HepG2 (cell line): ENCODE data around the gene ATAD3C. TPM values are rescaled to one million over a fixed set of nuclear protein-coding genes. Genes with fewer than 3 reads are reported as not detected.

Source experiments
- ATAC-seq: fragments of 200-7000 bp; cut with Tn5 transposase; 3 replicates; pipeline ENCODE4 v1.9.1; 2020; ENCODE audit warnings: mild to moderate bottlenecking, moderate library complexity
- BruUV-seq: library from RNA; stranded (reverse); fragments of 400-500 nt; replicated peaks from 2 replicates; lab custom pipeline; 2021; lab: Mats Ljungman, UMichigan
- CTCF ChIA-PET: fragments of 300-600 bp; formaldehyde crosslinking; extraction: SDS; loops from one replicate; lab custom pipeline; 2021; ENCODE audit warnings: low total read pairs, inconsistent platforms, low intra/inter-chr PET ratio; lab: Yijun Ruan, JAX
- POLR2A ChIA-PET: fragments of 350-600 bp; sonication (Branson Sonifier 250); formaldehyde crosslinking; loops from one replicate; lab custom pipeline; 2020; ENCODE audit warnings: antibody characterized with exemption, inconsistent platforms; lab: Yijun Ruan, JAX
- DNase-seq: peaks from one replicate; pipeline ENCODE4 v3.0.0-alpha.2; 2015; ENCODE audit warnings: low spot score
- FAIRE-seq: peaks from 3 replicates; lab custom pipeline; 2011; peaks lifted over from hg19 to GRCh38; lab: Jason Lieb, UNC
- H2AFZ ChIP-seq: one replicate; pipeline ENCODE4 v1.6.1; 2011; ENCODE audit warnings: low read length, inconsistent platforms
- H3K27ac ChIP-seq: fragments of 300-600 bp; 3 replicates; pipeline ENCODE4 v1.8.0; 2011; ENCODE audit warnings: mixed run types, mild to moderate bottlenecking, mixed read lengths, low read length, inconsistent platforms; ENCODE audit not compliant: insufficient read depth; ENCODE audit errors: extremely low read length
- H3K27me3 ChIP-seq, 2 experiments: fragments of 200-600 bp in 1 of 2; 2 replicates in 1 of 2; 3 replicates in 1 of 2; pipeline versions ENCODE4 v1.6.0 to v1.8.0; 2011; ENCODE audit warnings: low read length in 2 of 2, mild to moderate bottlenecking in 2 of 2, moderate library complexity in 2 of 2, inconsistent platforms in 1 of 2; ENCODE audit not compliant: insufficient read depth in 2 of 2, control insufficient read depth in 1 of 2
- H3K36me3 ChIP-seq, 2 experiments: fragments of 200-600 bp in 1 of 2; replicated peaks in 1 of 2; 2 replicates in 1 of 2; 3 replicates in 1 of 2; pipeline versions ENCODE4 v1.5.1 to v1.8.0; 2011; ENCODE audit warnings: low read length in 2 of 2, inconsistent platforms in 1 of 2; ENCODE audit not compliant: insufficient read depth in 2 of 2, control insufficient read depth in 1 of 2
- H3K4me1 ChIP-seq: 2 replicates; pipeline ENCODE4 v1.5.1; 2012; ENCODE audit warnings: low read length, inconsistent platforms; ENCODE audit not compliant: insufficient read depth
- H3K4me2 ChIP-seq: 2 replicates; pipeline ENCODE4 v1.6.0; 2011; ENCODE audit warnings: low read depth, low read length, inconsistent platforms
- H3K4me3 ChIP-seq, 3 experiments: fragments of 200-600 bp in 1 of 3; sonication (generic), shearing (Covaris generic) in 1 of 3; replicated peaks in 1 of 3; 2 replicates each; pipeline ENCODE4 v1.5.1; 2011 to 2016; ENCODE audit warnings: low read length in 3 of 3, inconsistent platforms in 2 of 3, low read depth in 2 of 3, mild to moderate bottlenecking in 2 of 3, control low read depth in 1 of 3, mixed read lengths in 1 of 3; ENCODE audit not compliant: insufficient read depth in 1 of 3
- H3K79me2 ChIP-seq: one replicate; pipeline ENCODE4 v1.6.1; 2011; ENCODE audit warnings: low read length, inconsistent platforms; ENCODE audit not compliant: insufficient read depth
- H3K9ac ChIP-seq: 2 replicates; pipeline ENCODE4 v1.6.0; 2011; ENCODE audit warnings: mild to moderate bottlenecking, low read depth, low read length, inconsistent platforms; ENCODE audit not compliant: insufficient read depth
- H3K9me3 ChIP-seq: 2 replicates; pipeline ENCODE4 v1.5.1; 2012; ENCODE audit warnings: mild to moderate bottlenecking, low read length
- H4K20me1 ChIP-seq: 2 replicates; pipeline ENCODE4 v1.6.0; 2011; ENCODE audit warnings: inconsistent platforms, mild to moderate bottlenecking, low read length, moderate library complexity; ENCODE audit not compliant: insufficient read depth
- ADNP ChIP-seq: sonication (generic); formaldehyde crosslinking; IDR thresholded peaks from 2 replicates; pipeline ENCODE4 v1.4.0; 2020; ENCODE audit warnings: missing genetic modification reagents
- ARNT2 ChIP-seq: sonication (generic); formaldehyde crosslinking; IDR thresholded peaks from 2 replicates; pipeline ENCODE4 v1.8.0; 2022; ENCODE audit warnings: mild to moderate bottlenecking, low read depth, missing genetic modification reagents, moderate library complexity
- ELF4 ChIP-seq: sonication (generic); formaldehyde crosslinking; IDR thresholded peaks from 2 replicates; pipeline ENCODE4 v1.5.0; 2020; ENCODE audit warnings: missing genetic modification reagents, mild to moderate bottlenecking, moderate library complexity, borderline replicate concordance
- PCBP2 ChIP-seq: fragments of 200-400 bp; formaldehyde crosslinking; optimal IDR thresholded peaks from 2 replicates; pipeline ENCODE3; 2018; ENCODE audit warnings: low read length, low read depth; ENCODE audit not compliant: poor library complexity, severe bottlenecking
- RFXANK ChIP-seq: IDR thresholded peaks from 2 replicates; pipeline ENCODE4 v1.6.1; 2016
- ZBTB1 ChIP-seq: sonication (generic); formaldehyde crosslinking; IDR thresholded peaks from 2 replicates; pipeline ENCODE4 v1.4.0; 2020; ENCODE audit warnings: missing genetic modification reagents, borderline replicate concordance
- ZMAT5 ChIP-seq: sonication (generic); formaldehyde crosslinking; IDR thresholded peaks from 2 replicates; pipeline ENCODE4 v1.5.0; 2020; ENCODE audit warnings: mild to moderate bottlenecking, low read depth, missing genetic modification reagents, borderline replicate concordance
- ZNF546 ChIP-seq: sonication (generic); formaldehyde crosslinking; conservative IDR thresholded peaks from 2 replicates; pipeline ENCODE4 v1.8.1; 2023; ENCODE audit warnings: mild to moderate bottlenecking, missing genetic modification reagents
- ZNF839 ChIP-seq: sonication (generic); formaldehyde crosslinking; IDR thresholded peaks from 2 replicates; pipeline ENCODE4 v1.4.0; 2020; ENCODE audit warnings: missing genetic modification reagents, mild to moderate bottlenecking, borderline replicate concordance
- ZSCAN21 ChIP-seq: sonication (generic); formaldehyde crosslinking; IDR thresholded peaks from 2 replicates; pipeline ENCODE4 v1.8.0; 2022; ENCODE audit warnings: mild to moderate bottlenecking, missing genetic modification reagents, moderate library complexity, borderline replicate concordance
- WGBS: methylation state at CpG from one replicate; pipeline ENCODE4 v1.1.6; 2017; ENCODE audit warnings: low lambda C conversion rate; 5-methylcytosine and 5-hydroxymethylcytosine counted together
- in situ Hi-C: cut with HindIII; loops from 2 replicates; pipeline ENCODE4 v1.10.0; 2017; ENCODE audit warnings: low pct_unique_long_range_greater_than_20kb; ENCODE audit not compliant: extremely low pct_ligation_motif_present
- intact Hi-C: fragments of 100-400 bp; cut with micrococcal nuclease; formaldehyde crosslinking; loops from one replicate; pipeline ENCODE4 v1.10.0; 2022; ENCODE audit not compliant: unreplicated experiment
- polyA plus RNA-seq, 8 experiments: library from polyadenylated mRNA; depleted of rRNA in 3 of 8; stranded (reverse) in 7 of 8; unstranded in 1 of 8; fragments of >200 nt; fragmentation: Illumina TruSeq in 4 of 8; extraction: Trizol in 4 of 8; gene quantifications; 2 replicates each; pipeline versions ENCODE4 v1.2.1 to v1.2.3, GENCODE V29; 2011 to 2016; ENCODE audit warnings: low read depth in 4 of 8, missing spikeins in 1 of 8, mixed read lengths in 1 of 8; ENCODE audit not compliant: insufficient read depth in 1 of 8
- total RNA-seq, 5 experiments: library from RNA; depleted of rRNA; stranded (reverse); fragments of >200 nt; fragmentation: Illumina TruSeq; extraction: Trizol; gene quantifications; 2 replicates each; pipeline ENCODE4 v1.2.3, GENCODE V29; 2016; ENCODE audit warnings: low read depth in 1 of 5
- TF ChIP-seq, protein P1 (sequence below): sonication (generic); formaldehyde crosslinking; IDR thresholded peaks from 2 replicates; pipeline ENCODE4 v1.4.0; 2020; ENCODE audit warnings: missing genetic modification reagents, borderline replicate concordance

ATAD3C gene
- total and polyA plus RNA-seq, 2 of the 13 experiments (the other 11 are each of a cell fraction or from before 2014, with no cell fraction given) = 2.4 to 3.2 TPM

- TF ChIP-seq ZNF546 (no peak), ZSCAN21 (CRISPR knock-in tag) (peak; percentile 70; the same call in 1 of the 2 replicates)
- TF ChIP-seq, all 625 proteins: peak for 174
Observed at GRCh38 chr1:1430114-1430982, 19.1 kb upstream of the ATAD3C start (continued).

- Histone ChIP-seq H3K27me3 (no peaks in the 10 kb centered on the region), H3K36me3 (no peaks in the 10 kb centered on the region), H3K4me3 (peak overlapping the region; percentile 72 to 88 (median 79)), H3K4me1 (peaks cover 41% of the 10 kb centered on the region), H3K9me3 (no peaks in the 10 kb centered on the region), H3K27ac (peak overlapping the region; percentile 94), H3K9ac (peak overlapping the region; percentile 88), H3K4me2 (peak overlapping the region; percentile 89), H2AFZ (no peak overlapping the region), H3K79me2 (peaks cover 13% of the 10 kb centered on the region), H4K20me1 (no peaks in the 10 kb centered on the region)
- intact Hi-C loops (no loop called here), in situ Hi-C loops (no loop called here)
- FAIRE-seq = no peak
- POLR2A ChIA-PET = interaction anchor here (0.6 to 11.0 kb wide), 15 partner anchors 7 to 126 kb away, joined by 3 to 355 read pairs (median 11); partner anchors contain the start of genes ANKRD65, AURKAIP1, CCNL2 and MRPL20
- CTCF ChIA-PET = interaction anchor here (1.4 kb wide), 1 partner anchor 10 kb away, joined by 10 read pairs; no protein-coding TSS in a partner anchor
- peak; percentile 3 for ATAC-seq
- DNase-seq = peak; percentile 53
- WGBS = 0% methylated on average over 3 of the region's 18 CpGs
- BruUV-seq = no TSS peak
- TF ChIP-seq ZBTB1 (no peak), ARNT2 (0 out of 2 replicates have a peak, but pooled peaks have one; percentile 58), ZMAT5 (CRISPR knock-in tag) (no peak), ADNP (CRISPR knock-in tag) (no peak), ELF4 (CRISPR knock-in tag) (no peak), ZNF839 (0 out of 2 replicates have a peak, but pooled peaks have one; percentile 54), RFXANK (no peak), PCBP2 (no peak)
- TF ChIP-seq, protein P1, sequence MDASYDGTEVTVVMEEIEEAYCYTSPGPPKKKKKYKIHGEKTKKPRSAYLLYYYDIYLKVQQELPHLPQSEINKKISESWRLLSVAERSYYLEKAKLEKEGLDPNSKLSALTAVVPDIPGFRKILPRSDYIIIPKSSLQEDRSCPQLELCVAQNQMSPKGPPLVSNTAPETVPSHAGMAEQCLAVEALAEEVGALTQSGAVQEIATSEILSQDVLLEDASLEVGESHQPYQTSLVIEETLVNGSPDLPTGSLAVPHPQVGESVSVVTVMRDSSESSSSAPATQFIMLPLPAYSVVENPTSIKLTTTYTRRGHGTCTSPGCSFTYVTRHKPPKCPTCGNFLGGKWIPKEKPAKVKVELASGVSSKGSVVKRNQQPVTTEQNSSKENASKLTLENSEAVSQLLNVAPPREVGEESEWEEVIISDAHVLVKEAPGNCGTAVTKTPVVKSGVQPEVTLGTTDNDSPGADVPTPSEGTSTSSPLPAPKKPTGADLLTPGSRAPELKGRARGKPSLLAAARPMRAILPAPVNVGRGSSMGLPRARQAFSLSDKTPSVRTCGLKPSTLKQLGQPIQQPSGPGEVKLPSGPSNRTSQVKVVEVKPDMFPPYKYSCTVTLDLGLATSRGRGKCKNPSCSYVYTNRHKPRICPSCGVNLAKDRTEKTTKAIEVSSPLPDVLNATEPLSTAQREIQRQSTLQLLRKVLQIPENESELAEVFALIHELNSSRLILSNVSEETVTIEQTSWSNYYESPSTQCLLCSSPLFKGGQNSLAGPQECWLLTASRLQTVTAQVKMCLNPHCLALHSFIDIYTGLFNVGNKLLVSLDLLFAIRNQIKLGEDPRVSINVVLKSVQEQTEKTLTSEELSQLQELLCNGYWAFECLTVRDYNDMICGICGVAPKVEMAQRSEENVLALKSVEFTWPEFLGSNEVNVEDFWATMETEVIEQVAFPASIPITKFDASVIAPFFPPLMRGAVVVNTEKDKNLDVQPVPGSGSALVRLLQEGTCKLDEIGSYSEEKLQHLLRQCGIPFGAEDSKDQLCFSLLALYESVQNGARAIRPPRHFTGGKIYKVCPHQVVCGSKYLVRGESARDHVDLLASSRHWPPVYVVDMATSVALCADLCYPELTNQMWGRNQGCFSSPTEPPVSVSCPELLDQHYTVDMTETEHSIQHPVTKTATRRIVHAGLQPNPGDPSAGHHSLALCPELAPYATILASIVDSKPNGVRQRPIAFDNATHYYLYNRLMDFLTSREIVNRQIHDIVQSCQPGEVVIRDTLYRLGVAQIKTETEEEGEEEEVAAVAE = no peak
Observed at GRCh38 chr1:1430992-1431844, 18.3 kb upstream of the ATAD3C start.
